Measurements from ENCODE around the gene HPSE2.

- no peak for TF ChIP-seq CTCF (IDR thresholded peaks at IDR 0.05)
- TF ChIP-seq EZH2 (IDR thresholded peaks at IDR 0.05; ENCODE audit: borderline replicate concordance, insufficient read depth, low read depth, low read length, poor library complexity, severe bottlenecking) = no peak
Measured at GRCh38 chr10:98627711-98628110, 607.9 kb downstream of the HPSE2 start.
